ENCODE data around the gene SLC25A21.

SLC25A21 gene

DNA sequence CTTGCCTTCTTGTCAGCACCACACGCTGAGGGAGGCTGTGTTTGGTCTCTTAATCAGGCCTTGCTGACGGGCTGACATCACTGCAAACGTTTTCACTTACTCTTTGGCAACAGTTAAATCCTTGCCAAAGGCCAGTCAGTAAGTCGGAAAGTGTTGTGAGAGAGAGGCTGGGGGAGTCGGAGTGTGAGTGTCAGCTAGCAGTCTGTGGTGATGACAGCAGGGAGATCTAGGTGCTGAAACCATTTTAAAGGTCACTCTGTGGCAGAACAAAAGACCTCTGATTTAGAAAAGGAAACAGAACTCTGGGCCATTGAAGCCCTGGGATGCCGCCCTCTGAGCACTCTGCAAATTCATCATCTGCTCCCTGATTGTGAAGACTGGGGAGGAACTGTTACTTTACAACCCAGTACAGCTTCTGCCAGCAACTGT, 367.3 kb downstream of the SLC25A21 start:
- H3K4me3 Mint-ChIP-seq = no peak overlapping the region
- no peaks in the 10 kb centered on the region for H3K36me3 Mint-ChIP-seq
- ATAC-seq = no peak
- no peak overlapping the region for H3K27ac Mint-ChIP-seq
- H3K27me3 Mint-ChIP-seq = no peaks in the 10 kb centered on the region
- no peaks in the 10 kb centered on the region for H3K9me3 Mint-ChIP-seq
- H3K4me1 Mint-ChIP-seq = no peaks in the 10 kb centered on the region

DNA sequence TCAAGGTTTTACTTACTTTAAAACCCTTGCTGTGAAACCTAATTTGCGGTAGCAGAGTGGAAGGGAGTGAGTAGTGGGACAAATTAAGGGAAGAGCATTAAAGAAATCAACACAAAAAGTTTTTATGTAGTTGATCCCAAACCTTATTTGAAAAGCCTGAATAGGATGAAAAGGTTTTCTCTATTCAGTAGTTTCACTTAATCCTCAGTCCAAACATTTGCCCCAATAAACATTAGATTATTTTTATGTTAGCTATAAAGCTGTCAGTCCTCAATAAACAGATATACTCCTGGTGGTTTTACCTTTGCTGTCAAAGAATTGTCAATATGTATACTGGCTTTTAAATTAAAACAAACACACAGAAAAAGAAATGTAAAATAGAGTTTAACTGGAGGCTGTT, 374.8 kb downstream of the SLC25A21 start:
- H3K9me3 Mint-ChIP-seq = peaks cover 2% of the 10 kb centered on the region
- no peak for ATAC-seq
- no peak overlapping the region for H3K4me3 Mint-ChIP-seq
- H3K27me3 Mint-ChIP-seq = no peaks in the 10 kb centered on the region
- H3K27ac Mint-ChIP-seq = no peak overlapping the region
- no peaks in the 10 kb centered on the region for H3K36me3 Mint-ChIP-seq
- no peaks in the 10 kb centered on the region for H3K4me1 Mint-ChIP-seq

DNA sequence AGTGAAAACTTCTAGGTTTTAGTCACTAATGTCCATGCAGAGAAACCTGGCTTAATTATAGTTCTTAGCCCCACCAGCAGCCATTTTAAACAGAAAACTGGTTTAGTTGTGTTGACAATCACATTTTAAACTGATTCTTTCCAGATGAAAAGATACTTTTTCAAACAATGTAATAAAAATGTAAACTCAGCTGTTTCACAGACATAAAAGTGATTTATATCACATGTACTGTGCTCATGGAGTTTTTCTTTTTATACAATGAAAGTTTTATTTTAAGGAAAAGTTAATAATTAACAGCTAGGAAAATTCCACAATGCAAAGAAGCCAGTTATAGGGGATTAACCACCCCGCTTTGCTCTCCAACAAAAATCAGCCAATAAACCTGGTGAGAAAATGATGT, 381.0 kb downstream of the SLC25A21 start:
- no peaks in the 10 kb centered on the region for H3K9me3 Mint-ChIP-seq
- no peak overlapping the region for H3K27ac Mint-ChIP-seq
- no peaks in the 10 kb centered on the region for H3K27me3 Mint-ChIP-seq
- no peak for ATAC-seq
- no peaks in the 10 kb centered on the region for H3K4me1 Mint-ChIP-seq
- H3K4me3 Mint-ChIP-seq = no peak overlapping the region
- no peaks in the 10 kb centered on the region for H3K36me3 Mint-ChIP-seq

DNA sequence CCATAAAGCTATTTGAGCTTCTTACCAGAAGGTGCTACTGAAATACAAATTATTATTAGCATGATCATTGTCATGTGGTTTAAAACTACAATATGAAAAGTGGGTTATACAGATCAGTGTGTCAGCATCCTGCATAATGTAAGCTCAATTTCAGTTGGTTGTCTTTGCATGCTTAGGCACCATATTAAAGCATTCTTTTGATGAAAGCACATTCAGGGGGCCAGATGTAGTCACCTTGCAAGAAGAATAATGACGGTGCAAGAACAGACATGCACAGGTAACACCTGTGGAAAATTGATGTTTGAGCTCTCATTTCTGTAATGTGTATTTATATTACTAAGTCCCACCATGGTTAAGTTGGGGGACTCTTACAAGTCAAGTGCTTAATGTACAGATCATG, 386.9 kb downstream of the SLC25A21 start:
- peaks cover 10% of the 10 kb centered on the region for H3K9me3 Mint-ChIP-seq
- no peak for ATAC-seq
- no peak overlapping the region for H3K4me3 Mint-ChIP-seq
- no peaks in the 10 kb centered on the region for H3K27me3 Mint-ChIP-seq
- no peaks in the 10 kb centered on the region for H3K4me1 Mint-ChIP-seq
- no peak overlapping the region for H3K27ac Mint-ChIP-seq
- H3K36me3 Mint-ChIP-seq = no peaks in the 10 kb centered on the region

DNA sequence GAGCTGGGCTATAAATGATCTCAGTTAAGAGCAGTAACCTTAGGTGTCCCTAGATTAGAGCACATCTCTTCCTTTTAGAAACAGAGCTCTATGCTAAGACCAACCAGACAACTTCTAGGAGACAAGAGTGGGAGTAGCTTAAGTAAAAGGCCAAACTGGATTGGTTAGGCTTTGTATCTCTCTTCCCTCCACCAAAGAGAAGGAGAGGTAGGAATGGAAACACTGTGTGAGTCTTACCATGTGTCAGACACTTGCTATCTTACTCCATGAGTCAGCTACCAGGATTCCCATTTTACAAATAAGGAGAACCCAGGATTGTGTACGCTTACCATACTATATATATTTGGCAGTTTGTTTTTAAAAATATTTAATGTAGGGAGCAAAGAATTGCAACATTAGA, 387.9 kb downstream of the SLC25A21 start:
- H3K27me3 Mint-ChIP-seq = no peaks in the 10 kb centered on the region
- no peak overlapping the region for H3K27ac Mint-ChIP-seq
- no peaks in the 10 kb centered on the region for H3K36me3 Mint-ChIP-seq
- H3K4me3 Mint-ChIP-seq = no peak overlapping the region
- ATAC-seq = no peak
- peaks cover 15% of the 10 kb centered on the region for H3K9me3 Mint-ChIP-seq
- H3K4me1 Mint-ChIP-seq = no peaks in the 10 kb centered on the region

DNA sequence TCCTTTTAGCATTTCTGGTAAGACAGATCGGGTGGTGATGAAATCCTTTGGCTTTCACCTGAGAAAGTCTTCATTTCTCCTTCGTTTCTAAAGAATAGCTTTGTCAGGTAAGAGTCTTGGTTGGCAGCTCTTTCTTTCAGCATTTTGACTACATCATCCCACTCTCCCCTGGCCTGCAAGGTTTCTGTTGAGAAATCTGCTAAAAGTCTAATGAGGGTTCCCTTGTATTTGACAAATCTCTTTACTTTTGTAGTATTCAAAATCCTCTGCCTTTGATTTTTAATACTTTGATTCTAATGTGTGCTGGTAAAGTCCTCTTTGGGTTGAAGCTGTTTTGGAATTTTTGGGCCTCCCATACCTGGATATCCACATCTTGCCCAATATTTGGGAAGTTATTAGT, 390.5 kb downstream of the SLC25A21 start:
- no peaks in the 10 kb centered on the region for H3K27me3 Mint-ChIP-seq
- no peak overlapping the region for H3K27ac Mint-ChIP-seq
- peaks cover 18% of the 10 kb centered on the region for H3K9me3 Mint-ChIP-seq
- H3K4me1 Mint-ChIP-seq = no peaks in the 10 kb centered on the region
- ATAC-seq = no peak
- H3K4me3 Mint-ChIP-seq = no peak overlapping the region
- H3K36me3 Mint-ChIP-seq = no peaks in the 10 kb centered on the region

DNA sequence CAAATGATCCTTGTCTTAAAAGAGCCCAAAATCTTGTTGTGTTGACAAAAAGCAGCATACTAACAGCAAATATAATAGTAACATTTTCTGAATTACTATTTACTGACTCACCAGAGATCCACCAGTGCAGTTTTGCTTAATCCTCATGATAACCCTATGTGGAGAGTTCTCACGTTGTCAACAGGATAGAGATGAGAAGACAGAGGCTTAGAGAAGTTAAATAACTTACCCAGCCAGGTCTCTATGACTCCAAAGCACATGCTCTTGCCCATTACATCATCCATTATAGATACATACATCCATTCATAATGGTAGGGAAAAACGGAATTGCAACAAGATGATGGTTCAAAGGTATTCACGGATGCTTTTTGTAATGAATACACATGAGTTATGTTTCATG, 398.8 kb downstream of the SLC25A21 start:
- Mint-ChIP-seq H3K4me3 (no peak overlapping the region), H3K27me3 (no peaks in the 10 kb centered on the region), H3K9me3 (peaks cover 7% of the 10 kb centered on the region), H3K27ac (no peak overlapping the region), H3K4me1 (no peaks in the 10 kb centered on the region), H3K36me3 (no peaks in the 10 kb centered on the region)
- ATAC-seq = no peak

DNA sequence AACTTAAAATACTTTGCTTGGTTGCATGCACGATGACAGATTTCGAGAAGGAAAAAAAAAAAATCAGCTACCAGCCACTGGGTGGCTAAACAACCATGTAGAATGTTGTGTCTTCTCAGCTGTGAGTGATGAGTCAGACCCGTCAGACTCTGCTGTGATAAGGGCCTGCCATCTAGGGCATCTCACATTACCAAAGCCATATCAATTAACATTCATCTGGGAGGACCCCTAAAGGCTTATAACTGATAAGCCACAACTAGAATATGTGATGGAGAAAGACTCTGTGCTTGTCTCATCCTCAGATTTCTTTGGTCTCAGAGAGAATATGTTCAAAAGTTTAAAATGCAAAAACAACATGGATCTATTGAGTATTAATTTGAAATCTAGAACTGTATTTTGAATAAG, 399.3 kb downstream of the SLC25A21 start:
- ATAC-seq = no peak
- H3K9me3 Mint-ChIP-seq = peaks cover 7% of the 10 kb centered on the region
- H3K27me3 Mint-ChIP-seq = no peaks in the 10 kb centered on the region
- no peak overlapping the region for H3K27ac Mint-ChIP-seq
- no peaks in the 10 kb centered on the region for H3K4me1 Mint-ChIP-seq
- no peak overlapping the region for H3K4me3 Mint-ChIP-seq
- no peaks in the 10 kb centered on the region for H3K36me3 Mint-ChIP-seq

DNA sequence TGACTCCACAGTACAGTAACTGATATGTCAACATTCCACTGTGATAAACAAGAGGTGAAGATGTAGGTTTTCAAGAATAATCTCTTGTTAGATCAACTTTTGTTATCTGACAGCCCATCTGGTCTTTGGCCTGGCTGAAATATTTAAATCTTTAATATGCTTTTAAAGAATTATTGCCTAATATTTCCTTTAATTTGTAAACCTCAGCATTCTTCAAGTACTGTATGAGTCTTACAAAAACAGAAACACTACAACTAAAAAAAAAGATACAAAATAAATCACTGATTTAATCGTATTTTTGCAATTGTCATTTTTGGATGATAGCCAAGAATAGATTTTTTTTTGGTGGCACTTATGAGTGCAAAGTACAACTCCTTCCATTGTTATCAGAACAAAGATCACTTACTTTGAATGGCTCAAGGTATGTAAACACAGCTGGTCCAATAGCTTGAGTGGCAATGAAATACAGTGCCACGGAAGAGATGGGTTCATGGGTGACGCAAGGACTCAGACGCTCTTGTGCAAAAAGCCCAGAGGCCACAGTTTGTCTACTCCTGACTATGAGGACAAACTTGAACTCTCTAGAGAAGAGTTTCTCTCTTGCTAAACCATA, 401.3 kb downstream of the SLC25A21 start:
- Mint-ChIP-seq H3K27ac (no peak overlapping the region), H3K36me3 (no peaks in the 10 kb centered on the region), H3K4me1 (no peaks in the 10 kb centered on the region), H3K9me3 (peaks cover 5% of the 10 kb centered on the region), H3K4me3 (no peak overlapping the region), H3K27me3 (no peaks in the 10 kb centered on the region)
- ATAC-seq = no peak

DNA sequence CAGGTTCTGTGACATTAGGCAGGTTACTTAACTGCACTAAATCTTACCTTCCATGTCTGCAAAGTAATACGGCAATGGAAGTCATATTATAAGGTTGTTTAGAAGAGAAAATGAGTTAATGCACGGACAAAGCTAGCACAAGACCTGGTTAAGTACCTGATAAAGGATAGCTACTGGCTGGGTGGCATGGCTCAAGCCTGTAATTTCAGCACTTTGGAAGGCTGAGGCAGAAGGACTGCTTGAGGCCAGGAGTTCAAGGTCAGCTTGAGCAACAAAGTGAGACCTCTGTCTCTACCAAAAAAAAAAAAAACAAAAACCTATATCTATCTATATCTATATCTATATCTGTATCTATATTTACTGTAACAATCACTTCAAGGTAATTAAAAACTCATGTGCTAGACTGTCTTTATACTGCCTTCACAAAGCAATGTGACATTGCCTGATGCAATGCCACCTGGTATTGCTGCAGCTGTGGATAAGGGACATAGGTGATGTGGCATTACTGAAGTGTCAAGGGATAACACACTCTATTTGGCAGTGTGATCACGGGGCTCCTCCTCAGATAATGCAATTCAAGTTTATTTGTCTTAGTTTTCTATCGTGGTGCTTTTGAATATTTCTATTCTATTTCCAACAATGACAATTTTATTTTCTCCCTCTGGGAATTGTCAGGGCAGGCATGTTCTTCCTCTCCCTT, 403.6 kb downstream of the SLC25A21 start:
- no peaks in the 10 kb centered on the region for H3K36me3 Mint-ChIP-seq

DNA sequence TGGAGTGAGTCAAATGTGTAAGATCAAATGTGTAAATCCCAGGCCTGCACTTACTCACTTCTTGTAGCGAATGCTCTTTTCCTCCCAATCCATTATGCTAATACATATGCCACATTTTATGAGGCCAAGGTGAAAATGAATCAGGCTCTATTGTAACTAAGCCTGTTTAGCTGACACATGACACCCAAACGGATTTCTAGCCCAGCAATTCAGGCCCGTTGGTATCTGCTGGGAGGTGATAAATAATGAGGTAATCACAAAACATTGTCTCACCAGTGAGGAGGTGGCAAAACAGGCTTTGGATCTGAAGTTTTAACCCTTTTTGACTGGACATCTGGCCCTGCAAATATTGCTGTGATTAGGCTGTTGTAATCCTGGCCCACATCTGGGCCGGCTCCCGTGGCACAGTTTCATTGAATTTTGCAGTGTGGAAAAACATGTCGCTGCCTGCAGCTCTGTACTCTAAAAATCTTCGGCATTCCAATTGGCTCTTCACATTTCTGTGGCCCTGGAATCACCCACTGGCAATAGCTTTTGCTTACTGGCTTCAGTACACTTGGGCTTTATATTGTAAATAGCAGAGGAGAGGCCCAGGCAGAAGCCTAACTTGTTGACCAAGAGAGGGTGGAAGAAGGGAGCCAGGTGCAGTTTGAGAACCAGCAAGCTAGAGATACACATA, 404.7 kb downstream of the SLC25A21 start:
- no peaks in the 10 kb centered on the region for H3K9me3 Mint-ChIP-seq
- H3K27ac Mint-ChIP-seq = no peak overlapping the region
- no peaks in the 10 kb centered on the region for H3K27me3 Mint-ChIP-seq
- no peaks in the 10 kb centered on the region for H3K4me1 Mint-ChIP-seq
- no peak overlapping the region for H3K4me3 Mint-ChIP-seq
- ATAC-seq = no peak
- no peaks in the 10 kb centered on the region for H3K36me3 Mint-ChIP-seq

More for the DNA sequence above, 403.6 kb downstream of the SLC25A21 start:
- Mint-ChIP-seq H3K27ac (no peak overlapping the region), H3K9me3 (no peaks in the 10 kb centered on the region), H3K4me1 (no peaks in the 10 kb centered on the region), H3K4me3 (no peak overlapping the region), H3K27me3 (no peaks in the 10 kb centered on the region)
- no peak for ATAC-seq

DNA sequence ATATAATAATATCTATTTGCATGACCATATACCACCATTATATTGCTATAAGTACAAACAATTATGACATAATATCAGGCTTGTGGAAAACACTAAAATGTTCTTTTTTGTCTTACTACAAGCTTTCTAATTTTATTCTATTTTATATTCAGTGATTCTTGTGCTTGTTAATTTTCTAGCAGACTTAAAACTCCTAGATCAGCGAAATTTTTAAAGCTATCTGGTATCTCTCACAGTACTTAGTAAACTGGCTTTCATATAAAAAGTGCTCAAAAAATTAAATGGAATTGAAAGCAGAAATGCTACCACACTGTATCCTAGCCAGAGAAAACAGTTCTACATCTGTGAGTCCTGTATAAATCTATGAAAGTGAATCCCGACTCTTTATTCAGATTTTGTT, 405.4 kb downstream of the SLC25A21 start:
- no peaks in the 10 kb centered on the region for H3K27me3 Mint-ChIP-seq
- no peaks in the 10 kb centered on the region for H3K4me1 Mint-ChIP-seq
- no peak overlapping the region for H3K4me3 Mint-ChIP-seq
- no peaks in the 10 kb centered on the region for H3K36me3 Mint-ChIP-seq
- no peaks in the 10 kb centered on the region for H3K9me3 Mint-ChIP-seq
- ATAC-seq = no peak
- no peak overlapping the region for H3K27ac Mint-ChIP-seq

DNA sequence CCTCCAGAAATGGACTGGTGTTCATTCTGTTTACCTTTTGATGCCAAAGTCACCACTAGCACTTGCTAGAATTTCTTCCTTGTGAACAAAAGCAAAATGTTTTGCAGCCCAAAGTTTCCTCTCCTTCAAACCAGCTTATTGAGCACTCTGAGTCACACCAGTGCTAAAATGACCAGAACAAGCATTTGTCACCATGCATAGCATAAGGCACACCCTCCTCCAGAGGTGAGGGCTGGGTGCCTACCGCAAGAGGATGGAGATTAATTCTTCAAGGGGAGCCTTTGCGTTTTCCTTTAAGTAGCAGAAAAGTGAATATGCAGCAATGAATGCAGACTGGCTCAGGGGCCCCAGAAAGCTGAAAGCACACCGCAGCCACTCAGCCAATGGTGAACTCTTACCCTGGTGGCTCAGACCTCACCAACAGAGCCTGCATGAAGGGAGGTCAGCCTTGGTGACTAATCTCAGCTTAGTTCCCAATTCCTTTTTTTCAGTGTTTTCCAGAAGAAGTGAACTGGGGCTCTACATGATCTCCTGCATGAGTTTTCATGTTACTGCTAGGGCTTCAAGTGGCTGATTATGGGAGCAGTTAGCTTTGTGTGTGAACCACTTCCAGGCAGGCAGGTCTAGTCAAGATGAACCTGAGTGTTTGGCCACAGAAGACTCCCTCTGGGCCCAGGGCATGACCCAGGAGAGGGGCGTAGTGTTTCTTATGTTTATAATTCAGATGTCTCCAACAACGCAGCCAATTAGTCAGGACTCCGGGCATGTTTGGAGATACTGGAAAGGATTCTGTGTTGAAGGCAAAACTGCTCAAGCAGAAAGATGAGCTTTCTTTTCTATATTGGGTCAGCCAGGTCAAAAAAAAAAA, 414.4 kb downstream of the SLC25A21 start:
- Mint-ChIP-seq H3K27me3 (no peaks in the 10 kb centered on the region), H3K36me3 (no peaks in the 10 kb centered on the region), H3K4me1 (no peaks in the 10 kb centered on the region), H3K27ac (no peak overlapping the region), H3K9me3 (peaks cover 8% of the 10 kb centered on the region), H3K4me3 (no peak overlapping the region)
- no peak for ATAC-seq

DNA sequence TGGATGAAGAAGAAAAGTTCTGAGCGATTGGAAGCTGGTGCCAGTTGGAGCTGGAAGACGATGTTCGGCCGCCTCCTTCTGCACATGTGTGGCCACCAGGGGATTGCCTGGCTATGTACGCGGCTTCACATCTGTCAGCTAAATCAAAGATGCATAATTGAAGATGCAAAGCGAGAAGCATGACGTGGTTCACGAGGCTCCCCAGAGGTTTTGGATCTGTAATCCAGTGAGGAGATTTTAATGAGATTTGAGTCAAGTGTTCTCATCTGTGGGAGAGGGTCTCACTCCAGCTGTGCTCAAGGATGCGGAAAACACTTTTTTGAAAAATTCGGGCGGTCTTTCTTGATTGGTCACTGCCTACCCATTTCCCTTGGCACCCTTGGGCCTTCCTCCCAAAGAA, 416.2 kb downstream of the SLC25A21 start:
- Mint-ChIP-seq H3K4me3 (no peak overlapping the region), H3K27ac (no peak overlapping the region), H3K27me3 (no peaks in the 10 kb centered on the region), H3K36me3 (no peaks in the 10 kb centered on the region), H3K4me1 (no peaks in the 10 kb centered on the region), H3K9me3 (peaks cover 12% of the 10 kb centered on the region)
- ATAC-seq = no peak

DNA sequence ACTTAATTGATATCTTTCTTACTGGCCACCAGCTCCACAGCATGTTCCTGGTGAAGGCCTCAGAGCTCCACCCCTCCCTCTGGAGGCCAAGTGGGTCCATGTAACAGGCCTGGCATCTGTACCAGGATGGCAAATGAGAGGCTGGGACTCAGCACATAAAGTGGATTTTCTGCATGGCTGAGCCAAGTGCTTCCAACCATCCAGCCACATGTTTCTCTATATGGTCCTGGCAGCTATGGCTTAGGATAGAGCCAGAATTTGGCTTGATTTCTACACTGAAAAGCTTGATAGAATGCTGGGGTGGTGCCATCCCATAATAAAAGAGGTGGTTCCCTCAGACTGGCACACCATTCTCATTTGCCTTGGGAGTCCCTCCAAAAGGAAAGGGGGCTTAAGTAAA, 416.6 kb downstream of the SLC25A21 start:
- no peak overlapping the region for H3K27ac Mint-ChIP-seq
- peaks cover 12% of the 10 kb centered on the region for H3K9me3 Mint-ChIP-seq
- H3K27me3 Mint-ChIP-seq = no peaks in the 10 kb centered on the region
- H3K4me3 Mint-ChIP-seq = no peak overlapping the region
- no peaks in the 10 kb centered on the region for H3K4me1 Mint-ChIP-seq
- ATAC-seq = no peak
- H3K36me3 Mint-ChIP-seq = no peaks in the 10 kb centered on the region

Data from stimulated activated memory B cell treated with anti-CD40 and anti-IgM and Interleukin-4, amounts not matched to agents 10 μg/mL and 1 μg/mL and 100 μg/mL, for 72 hours (primary cell).